PFSK-1 (cell line): ENCODE measurements around the gene FAAH2.

Experiments
- FOXP2 ChIP-seq: optimal IDR thresholded peaks from 2 replicates; pipeline ENCODE3; 2011; ENCODE audit warnings: borderline replicate concordance, control low read depth, inconsistent platforms; ENCODE audit not compliant: insufficient read depth; ENCODE audit errors: extremely low read length, extremely low read depth
- POLR2AphosphoS5 ChIP-seq: IDR thresholded peaks from 2 replicates; pipeline ENCODE4 v1.6.1; 2012; ENCODE audit warnings: low read depth, mild to moderate bottlenecking, control low read depth, low read length, moderate library complexity
- SIN3A ChIP-seq: IDR thresholded peaks from 2 replicates; pipeline ENCODE4 v1.6.1; 2012; ENCODE audit warnings: mild to moderate bottlenecking, low read length, moderate library complexity, borderline replicate concordance; ENCODE audit not compliant: insufficient read depth
- TAF1 ChIP-seq: IDR thresholded peaks from 2 replicates; pipeline ENCODE4 v1.6.1; 2012; ENCODE audit warnings: low read length, control low read depth, borderline replicate concordance; ENCODE audit not compliant: insufficient read depth
- TF ChIP-seq, protein P1 (sequence below), 2 experiments: IDR thresholded peaks; 2 replicates each; pipeline versions ENCODE4 v1.6.1 to v1.8.0; 2011 to 2012; ENCODE audit warnings: low read depth in 2 of 2, low read length in 2 of 2, control low read depth in 1 of 2, inconsistent platforms in 1 of 2, mild to moderate bottlenecking in 1 of 2, moderate library complexity in 1 of 2; ENCODE audit not compliant: insufficient read depth in 1 of 2

Gene FAAH2

DNA sequence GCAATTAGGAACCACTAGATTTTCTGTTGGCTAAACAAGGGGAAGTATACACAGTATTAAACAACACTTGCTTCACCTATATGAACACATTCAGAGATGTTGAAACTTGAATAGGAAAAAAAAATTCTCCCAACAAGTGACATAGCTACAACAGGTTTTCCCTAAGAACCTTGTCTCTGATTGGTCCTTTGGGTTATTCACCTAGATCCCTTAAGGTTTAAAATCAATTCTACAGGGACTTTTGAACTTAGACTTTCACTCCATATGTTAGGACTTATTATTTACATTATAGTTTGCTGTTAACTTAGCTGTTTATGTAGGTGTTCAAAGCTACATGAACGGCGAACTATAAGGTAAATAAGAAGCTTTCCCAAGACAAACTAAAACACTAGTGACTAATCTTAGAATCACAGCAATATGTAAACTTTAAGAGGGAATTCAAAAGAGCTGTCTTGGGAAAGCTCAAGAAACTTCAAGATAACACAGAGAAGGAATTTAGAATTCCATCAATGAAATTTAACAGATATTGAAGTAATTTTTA lies 233.1 kb downstream of the FAAH2 start:
- TF ChIP-seq, protein P1, sequence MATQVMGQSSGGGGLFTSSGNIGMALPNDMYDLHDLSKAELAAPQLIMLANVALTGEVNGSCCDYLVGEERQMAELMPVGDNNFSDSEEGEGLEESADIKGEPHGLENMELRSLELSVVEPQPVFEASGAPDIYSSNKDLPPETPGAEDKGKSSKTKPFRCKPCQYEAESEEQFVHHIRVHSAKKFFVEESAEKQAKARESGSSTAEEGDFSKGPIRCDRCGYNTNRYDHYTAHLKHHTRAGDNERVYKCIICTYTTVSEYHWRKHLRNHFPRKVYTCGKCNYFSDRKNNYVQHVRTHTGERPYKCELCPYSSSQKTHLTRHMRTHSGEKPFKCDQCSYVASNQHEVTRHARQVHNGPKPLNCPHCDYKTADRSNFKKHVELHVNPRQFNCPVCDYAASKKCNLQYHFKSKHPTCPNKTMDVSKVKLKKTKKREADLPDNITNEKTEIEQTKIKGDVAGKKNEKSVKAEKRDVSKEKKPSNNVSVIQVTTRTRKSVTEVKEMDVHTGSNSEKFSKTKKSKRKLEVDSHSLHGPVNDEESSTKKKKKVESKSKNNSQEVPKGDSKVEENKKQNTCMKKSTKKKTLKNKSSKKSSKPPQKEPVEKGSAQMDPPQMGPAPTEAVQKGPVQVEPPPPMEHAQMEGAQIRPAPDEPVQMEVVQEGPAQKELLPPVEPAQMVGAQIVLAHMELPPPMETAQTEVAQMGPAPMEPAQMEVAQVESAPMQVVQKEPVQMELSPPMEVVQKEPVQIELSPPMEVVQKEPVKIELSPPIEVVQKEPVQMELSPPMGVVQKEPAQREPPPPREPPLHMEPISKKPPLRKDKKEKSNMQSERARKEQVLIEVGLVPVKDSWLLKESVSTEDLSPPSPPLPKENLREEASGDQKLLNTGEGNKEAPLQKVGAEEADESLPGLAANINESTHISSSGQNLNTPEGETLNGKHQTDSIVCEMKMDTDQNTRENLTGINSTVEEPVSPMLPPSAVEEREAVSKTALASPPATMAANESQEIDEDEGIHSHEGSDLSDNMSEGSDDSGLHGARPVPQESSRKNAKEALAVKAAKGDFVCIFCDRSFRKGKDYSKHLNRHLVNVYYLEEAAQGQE (IDR thresholded peaks at IDR 0.05; ENCODE audit: insufficient read depth in 1 of 2, low read depth in 2 of 2, low read length in 2 of 2) = no peak
- TF ChIP-seq TAF1 = no peak
- no peak for TF ChIP-seq SIN3A
- no peak for TF ChIP-seq POLR2AphosphoS5
- TF ChIP-seq FOXP2 = no peak

GRCh38 chrX:57528670-57529255 lies 242.3 kb downstream of the FAAH2 start:
- TF ChIP-seq, protein P1 (IDR thresholded peaks at IDR 0.05; ENCODE audit: insufficient read depth in 1 of 2, low read depth in 2 of 2, low read length in 2 of 2) = no peak
- TF ChIP-seq TAF1 = no peak
- no peak for TF ChIP-seq FOXP2
- no peak for TF ChIP-seq POLR2AphosphoS5
- TF ChIP-seq SIN3A = no peak
